Uterus (tissue), 4 donors: ENCODE data around the gene TREML2. TPM values are rescaled to one million over a fixed set of nuclear protein-coding genes. Genes with fewer than 3 reads are reported as not detected.

Experiments used
- DNase-seq, 2 donors: peaks; one replicate each; pipeline ENCODE4 v3.0.0-alpha.2; 2019 to 2020
- H3K27ac ChIP-seq, 2 donors: fragments of 200-600 bp; sonication (generic); 1 replicate in 1 of 2; 2 replicates in 1 of 2; pipeline ENCODE4 v1.5.1; 2016 to 2018
- H3K27me3 ChIP-seq, 2 donors: fragments of 200-600 bp; sonication (generic); one replicate each; pipeline ENCODE4 v1.5.1; 2018 to 2019; ENCODE audit warnings: control low read depth in 1 of 2
- H3K36me3 ChIP-seq, 2 donors: fragments of 200-600 bp; sonication (generic); one replicate each; pipeline ENCODE4 v1.5.1; 2019; ENCODE audit warnings: control low read depth in 1 of 2
- H3K4me1 ChIP-seq, 2 donors: fragments of 200-600 bp; sonication (generic); one replicate each; pipeline ENCODE4 v1.5.1; 2018 to 2019; ENCODE audit warnings: control low read depth in 1 of 2
- H3K4me3 ChIP-seq, 2 donors: fragments of 200-600 bp; sonication (generic); 1 replicate in 1 of 2; 2 replicates in 1 of 2; pipeline ENCODE4 v1.5.1; 2018 to 2019; ENCODE audit warnings: mild to moderate bottlenecking in 1 of 2
- H3K9me3 ChIP-seq, 2 donors: fragments of 200-600 bp; sonication (generic); one replicate each; pipeline ENCODE4 v1.5.1; 2019; ENCODE audit warnings: control low read depth in 1 of 2
- POLR2A ChIP-seq, 2 donors: fragments of 450-650 bp; IDR thresholded peaks; one replicate each; pipeline ENCODE4 v1.6.1; 2016; ENCODE audit warnings: antibody characterized with exemption in 2 of 2, mild to moderate bottlenecking in 1 of 2, moderate library complexity in 1 of 2
- intact Hi-C: fragments of 100-400 bp; cut with DNase I; formaldehyde crosslinking; loops from one replicate; pipeline ENCODE4 v1.15.1; 2023; ENCODE audit warnings: low total_unique reads
- total RNA-seq, 4 donors: library from RNA; depleted of rRNA in 3 of 4; stranded (reverse); fragments of >200 nt in 3 of 4; gene quantifications; one replicate each; pipeline versions ENCODE4 v1.1.0 to v1.2.4, GENCODE V29; 2014 to 2023
- TF ChIP-seq, protein P1 (sequence below), 4 experiments: fragments of 200-600 bp in 2 of 4; fragments of 450-650 bp in 2 of 4; sonication (generic) in 2 of 4; IDR thresholded peaks; one replicate each; pipeline ENCODE4 v1.5.1; 2016 to 2019; ENCODE audit warnings: antibody characterized with exemption in 4 of 4, mild to moderate bottlenecking in 2 of 4, moderate library complexity in 1 of 4
- donor health status: DM: yes; HTN: yes; CAD: no.

Gene TREML2
- total RNA-seq, 4 donors from 2014 or later: 0.12 TPM; not detected in 3

DNA sequence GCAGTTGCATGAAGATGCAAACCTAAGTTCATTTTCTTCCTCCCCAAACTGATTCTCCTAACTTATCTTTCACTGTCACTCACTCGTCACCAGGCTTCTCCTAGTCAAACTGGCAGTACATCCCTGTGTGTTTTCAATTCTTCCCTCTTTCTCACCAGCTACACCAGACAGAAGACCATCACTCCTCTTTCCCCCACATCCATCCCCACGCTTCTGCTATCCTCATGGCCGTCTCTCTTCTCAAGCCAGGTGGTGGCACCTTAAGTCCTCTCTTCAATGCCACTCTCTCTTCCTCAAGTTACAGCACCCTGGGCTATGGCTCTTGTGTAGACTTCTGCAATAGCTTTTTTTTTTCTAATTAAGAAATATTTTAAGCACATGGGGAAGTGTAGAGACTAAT lies 23.7 kb downstream of the TREML2 start:
- no peaks in the 10 kb centered on the region for H3K36me3 ChIP-seq
- no peaks in the 10 kb centered on the region for H3K27me3 ChIP-seq
- H3K4me3 ChIP-seq: no peak overlapping the region
- no peak for DNase-seq
- TF ChIP-seq, protein P1, sequence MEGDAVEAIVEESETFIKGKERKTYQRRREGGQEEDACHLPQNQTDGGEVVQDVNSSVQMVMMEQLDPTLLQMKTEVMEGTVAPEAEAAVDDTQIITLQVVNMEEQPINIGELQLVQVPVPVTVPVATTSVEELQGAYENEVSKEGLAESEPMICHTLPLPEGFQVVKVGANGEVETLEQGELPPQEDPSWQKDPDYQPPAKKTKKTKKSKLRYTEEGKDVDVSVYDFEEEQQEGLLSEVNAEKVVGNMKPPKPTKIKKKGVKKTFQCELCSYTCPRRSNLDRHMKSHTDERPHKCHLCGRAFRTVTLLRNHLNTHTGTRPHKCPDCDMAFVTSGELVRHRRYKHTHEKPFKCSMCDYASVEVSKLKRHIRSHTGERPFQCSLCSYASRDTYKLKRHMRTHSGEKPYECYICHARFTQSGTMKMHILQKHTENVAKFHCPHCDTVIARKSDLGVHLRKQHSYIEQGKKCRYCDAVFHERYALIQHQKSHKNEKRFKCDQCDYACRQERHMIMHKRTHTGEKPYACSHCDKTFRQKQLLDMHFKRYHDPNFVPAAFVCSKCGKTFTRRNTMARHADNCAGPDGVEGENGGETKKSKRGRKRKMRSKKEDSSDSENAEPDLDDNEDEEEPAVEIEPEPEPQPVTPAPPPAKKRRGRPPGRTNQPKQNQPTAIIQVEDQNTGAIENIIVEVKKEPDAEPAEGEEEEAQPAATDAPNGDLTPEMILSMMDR (IDR thresholded peaks at IDR 0.05): no peak
- no peak for TF ChIP-seq POLR2A (IDR thresholded peaks at IDR 0.05)
- no peaks in the 10 kb centered on the region for H3K4me1 ChIP-seq
- intact Hi-C loops: no loop called here
- no peak overlapping the region for H3K27ac ChIP-seq
- H3K9me3 ChIP-seq: no peaks in the 10 kb centered on the region

DNA sequence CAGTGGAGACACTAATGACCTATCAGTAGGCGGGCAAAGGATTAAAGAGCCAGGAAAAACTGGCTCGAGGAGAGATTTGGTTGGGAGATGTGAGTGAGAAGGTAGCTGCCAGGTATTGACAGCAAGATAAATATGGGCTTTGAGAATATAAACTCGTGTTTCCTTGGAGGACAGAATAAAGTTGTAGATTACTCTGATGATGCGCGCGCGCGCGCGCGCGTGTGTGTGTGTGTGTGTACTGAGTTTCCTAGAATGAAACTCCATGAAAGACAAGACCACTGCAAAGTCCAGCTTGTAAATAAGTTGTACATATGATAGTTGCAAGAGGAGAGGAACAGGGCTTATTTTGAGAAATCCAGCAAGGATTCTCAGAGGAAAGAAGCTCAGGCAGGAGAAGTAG lies 24.8 kb downstream of the TREML2 start:
- TF ChIP-seq, protein P1 (IDR thresholded peaks at IDR 0.05): no peak
- no peak for TF ChIP-seq POLR2A (IDR thresholded peaks at IDR 0.05)
- no peak for DNase-seq
- H3K27ac ChIP-seq: no peak overlapping the region
- no peaks in the 10 kb centered on the region for H3K4me1 ChIP-seq
- no peaks in the 10 kb centered on the region for H3K27me3 ChIP-seq
- H3K4me3 ChIP-seq: no peak overlapping the region
- intact Hi-C loops: no loop called here
- H3K36me3 ChIP-seq: no peaks in the 10 kb centered on the region
- H3K9me3 ChIP-seq: no peaks in the 10 kb centered on the region

DNA sequence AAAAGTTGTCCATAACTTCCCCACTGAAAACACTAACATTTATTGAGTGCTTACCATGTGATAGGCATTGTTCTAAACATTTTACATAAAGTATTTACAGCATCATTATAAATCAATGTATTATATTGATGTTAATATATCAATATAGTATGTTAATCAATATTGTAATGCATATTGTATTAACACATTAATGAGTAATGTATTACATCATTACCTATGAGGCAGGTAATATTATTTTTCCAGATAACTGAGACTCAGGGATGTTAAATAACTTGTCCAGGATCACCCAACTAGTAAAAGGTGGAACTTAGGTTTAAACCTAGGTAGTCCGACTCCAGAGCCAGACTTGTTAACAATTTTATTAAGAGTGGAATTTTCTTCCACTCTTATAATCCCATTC lies 25.9 kb downstream of the TREML2 start:
- no peak for DNase-seq
- TF ChIP-seq POLR2A (IDR thresholded peaks at IDR 0.05): no peak
- TF ChIP-seq, protein P1 (IDR thresholded peaks at IDR 0.05): no peak
- Histone ChIP-seq H3K27me3 (no peaks in the 10 kb centered on the region), H3K27ac (no peak overlapping the region), H3K4me3 (no peak overlapping the region), H3K9me3 (no peaks in the 10 kb centered on the region), H3K4me1 (no peaks in the 10 kb centered on the region), H3K36me3 (no peaks in the 10 kb centered on the region)
- intact Hi-C loops: no loop called here

DNA sequence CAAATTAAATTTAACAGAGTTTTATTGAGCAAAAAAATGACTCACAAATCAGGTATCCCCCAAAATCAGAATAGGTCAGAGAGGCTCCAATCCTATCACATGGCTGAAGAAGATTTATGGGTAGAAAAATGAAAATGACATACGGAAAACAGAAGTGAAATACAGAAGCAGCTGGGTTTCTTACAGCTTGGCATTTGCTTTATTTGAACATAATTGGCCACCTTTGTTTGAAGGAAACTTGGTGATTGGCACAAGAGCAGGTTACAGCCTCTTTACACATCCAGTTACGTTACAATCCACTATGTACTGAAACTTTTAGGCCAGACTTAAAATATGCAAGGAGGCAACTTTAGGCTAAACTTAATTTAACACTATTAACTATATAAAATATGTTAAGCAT lies 26.3 kb downstream of the TREML2 start:
- no peak for DNase-seq
- TF ChIP-seq, protein P1 (IDR thresholded peaks at IDR 0.05): no peak
- TF ChIP-seq POLR2A (IDR thresholded peaks at IDR 0.05): no peak

DNA sequence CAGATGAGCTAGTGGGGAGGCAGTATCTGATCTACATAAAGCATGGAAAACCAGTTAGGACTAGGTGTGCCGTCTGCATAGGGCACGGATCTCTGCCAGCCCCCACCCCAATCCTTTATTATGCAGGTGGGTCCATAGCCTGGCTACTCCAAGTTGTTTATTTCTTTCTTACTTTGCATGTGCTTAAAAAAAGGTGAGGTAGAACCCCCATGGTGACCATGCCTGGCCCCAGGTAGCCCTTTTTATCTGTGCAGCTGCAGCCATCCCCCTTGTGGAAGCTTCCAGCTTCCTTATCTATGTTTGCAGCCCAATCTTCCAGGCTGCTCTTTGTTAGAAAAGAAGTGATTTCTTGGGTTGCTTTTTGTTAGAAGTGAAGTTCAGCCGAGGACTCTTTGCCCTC lies 29.0 kb downstream of the TREML2 start:
- H3K27me3 ChIP-seq: no peaks in the 10 kb centered on the region
- H3K9me3 ChIP-seq: no peaks in the 10 kb centered on the region
- H3K4me3 ChIP-seq: no peak overlapping the region
- no peak overlapping the region for H3K27ac ChIP-seq
- TF ChIP-seq, protein P1 (IDR thresholded peaks at IDR 0.05): no peak
- TF ChIP-seq POLR2A (IDR thresholded peaks at IDR 0.05): no peak
- no peaks in the 10 kb centered on the region for H3K36me3 ChIP-seq
- no peak for DNase-seq
- H3K4me1 ChIP-seq: no peaks in the 10 kb centered on the region
- intact Hi-C loops: no loop called here

More for the DNA sequence above, 26.3 kb downstream of the TREML2 start:
- Histone ChIP-seq H3K4me1 (no peaks in the 10 kb centered on the region), H3K27me3 (no peaks in the 10 kb centered on the region), H3K27ac (no peak overlapping the region), H3K36me3 (no peaks in the 10 kb centered on the region), H3K9me3 (no peaks in the 10 kb centered on the region), H3K4me3 (no peak overlapping the region)
- intact Hi-C loops: no loop called here
